HCT116 (cell line): Measurements from ENCODE around the gene RUFY2. TPM values are rescaled to one million over a fixed set of nuclear protein-coding genes. Genes with fewer than 3 reads are reported as not detected.

Experiments
- ATAC-seq: fragments of 200-7000 bp; cut with Tn5 transposase; 2 replicates; pipeline ENCODE4 v1.9.1; 2020; ENCODE audit warnings: mild to moderate bottlenecking, moderate library complexity
- BruUV-seq: library from RNA; stranded (reverse); fragments of 400-500 nt; replicated peaks from 2 replicates; lab custom pipeline; 2021; lab: Mats Ljungman, UMichigan
- CTCF ChIA-PET: fragments of 300-600 bp; sonication (Branson Sonifier 250); formaldehyde crosslinking; loops from one replicate; lab custom pipeline; 2021; ENCODE audit warnings: antibody characterized with exemption; lab: Charles Lee
- POLR2A ChIA-PET: fragments of 300-600, 350-600 bp; sonication (Branson Sonifier 250); formaldehyde crosslinking; loops from one replicate; lab custom pipeline; 2021; ENCODE audit warnings: antibody characterized with exemption; lab: Charles Lee
- RAD21 ChIA-PET, 2 experiments: fragments of 300-600 bp; sonication (Branson Sonifier 250); formaldehyde crosslinking; loops; one replicate each; lab custom pipeline; 2023; ENCODE audit warnings: low total read pairs in 2 of 2; ENCODE audit not compliant: uncharacterized antibody in 2 of 2, unreplicated experiment in 2 of 2, low non-redundant PET in 1 of 2; lab: Charles Lee
- DNase-seq: peaks from one replicate; pipeline ENCODE4 v3.0.0-alpha.2; 2010; ENCODE audit warnings: low read depth, low spot score
- H2AFZ ChIP-seq: fragments of 200-600 bp; shearing (Covaris generic), sonication (generic); 2 replicates; pipeline ENCODE4 v1.6.1; 2017; ENCODE audit warnings: low read depth, mixed run types, mixed read lengths, antibody characterized with exemption, low read length; ENCODE audit not compliant: poor library complexity, severe bottlenecking
- H3K27ac ChIP-seq: 2 replicates; pipeline ENCODE4 v1.5.1; 2012; ENCODE audit warnings: low read depth, low read length
- H3K27me3 ChIP-seq: fragments of 200-600 bp; sonication (generic); 2 replicates; pipeline ENCODE4 v1.6.1; 2016; ENCODE audit warnings: mixed run types, low read length, mixed read lengths; ENCODE audit not compliant: insufficient read depth
- H3K36me3 ChIP-seq, 2 experiments: fragments of 200-500 bp in 1 of 2; fragments of 200-600 bp in 1 of 2; sonication (Bioruptor generic) in 1 of 2; sonication (generic) in 1 of 2; 2 replicates each; pipeline versions ENCODE4 v1.5.1 to v1.6.1; 2014 to 2016; ENCODE audit warnings: low read length in 2 of 2, inconsistent platforms in 1 of 2, mixed read lengths in 1 of 2, mixed run types in 1 of 2; ENCODE audit not compliant: insufficient read depth in 2 of 2, control insufficient read depth in 1 of 2
- H3K4me1 ChIP-seq, 2 experiments: fragments of 200-600 bp in 1 of 2; sonication (generic) in 1 of 2; 2 replicates each; pipeline versions ENCODE4 v1.5.1 to v1.6.1; 2012 to 2017; ENCODE audit warnings: low read length in 2 of 2, inconsistent platforms in 1 of 2, mild to moderate bottlenecking in 1 of 2, mixed read lengths in 1 of 2, mixed run types in 1 of 2, moderate library complexity in 1 of 2; ENCODE audit not compliant: insufficient read depth in 2 of 2, control insufficient read depth in 1 of 2
- H3K4me2 ChIP-seq: fragments of 200-600 bp; sonication (generic); 2 replicates; pipeline ENCODE4 v1.6.1; 2017; ENCODE audit warnings: mixed run types, low read length, mixed read lengths
- H3K4me3 ChIP-seq, 2 experiments: fragments of 200-600 bp in 1 of 2; sonication (generic) in 1 of 2; replicated peaks in 1 of 2; 2 replicates each; pipeline ENCODE4 v1.5.1; 2011 to 2016; ENCODE audit warnings: low read length in 2 of 2, control low read depth in 1 of 2, low read depth in 1 of 2, mild to moderate bottlenecking in 1 of 2, mixed read lengths in 1 of 2, mixed run types in 1 of 2
- H3K79me2 ChIP-seq: fragments of 200-600 bp; sonication (generic); 2 replicates; pipeline ENCODE4 v1.6.1; 2017; ENCODE audit warnings: mild to moderate bottlenecking, mixed run types, low read length, moderate library complexity, mixed read lengths; ENCODE audit not compliant: insufficient read depth
- H3K9ac ChIP-seq: fragments of 200-600 bp; sonication (generic); 2 replicates; pipeline ENCODE4 v1.6.1; 2016; ENCODE audit warnings: low read length, mixed read lengths
- H3K9me2 ChIP-seq: fragments of 200-600 bp; sonication (generic), shearing (Covaris generic); 2 replicates; pipeline ENCODE4 v1.6.1; 2017; ENCODE audit warnings: mixed run types, mild to moderate bottlenecking, moderate library complexity; ENCODE audit not compliant: insufficient read depth
- H3K9me3 ChIP-seq, 2 experiments: fragments of 200-500 bp in 1 of 2; fragments of 200-600 bp in 1 of 2; sonication (Bioruptor generic) in 1 of 2; sonication (generic) in 1 of 2; 2 replicates each; pipeline ENCODE4 v1.6.1; 2014 to 2017; ENCODE audit warnings: low read length in 2 of 2, mixed read lengths in 2 of 2, inconsistent platforms in 1 of 2, low read depth in 1 of 2, mild to moderate bottlenecking in 1 of 2, mixed run types in 1 of 2, moderate library complexity in 1 of 2; ENCODE audit not compliant: control insufficient read depth in 1 of 2, insufficient read depth in 1 of 2
- H4K20me1 ChIP-seq: fragments of 200-600 bp; sonication (generic), shearing (Covaris generic); 2 replicates; pipeline ENCODE4 v1.6.1; 2017; ENCODE audit warnings: mixed run types, mild to moderate bottlenecking, moderate library complexity; ENCODE audit not compliant: insufficient read depth
- ATF3 ChIP-seq: IDR thresholded peaks from 2 replicates; pipeline ENCODE4 v1.6.1; 2012
- CBX3 ChIP-seq: IDR thresholded peaks from 2 replicates; pipeline ENCODE4 v1.6.1; 2012; ENCODE audit warnings: low read depth
- CEBPB ChIP-seq: IDR thresholded peaks from 2 replicates; pipeline ENCODE4 v1.6.1; 2012; ENCODE audit warnings: low read depth
- CTCF ChIP-seq, 3 experiments: fragments of 200-600 bp in 1 of 3; sonication (generic) in 1 of 3; IDR thresholded peaks in 2 of 3; conservative IDR thresholded peaks in 1 of 3; 2 replicates each; pipeline ENCODE4 v1.5.1; 2012 to 2017; ENCODE audit warnings: low read depth in 2 of 3, low read length in 2 of 3, antibody characterized with exemption in 1 of 3, borderline replicate concordance in 1 of 3, control low read depth in 1 of 3, mild to moderate bottlenecking in 1 of 3, mixed read lengths in 1 of 3, mixed run types in 1 of 3, moderate library complexity in 1 of 3; ENCODE audit not compliant: insufficient read depth in 1 of 3
- EGR1 ChIP-seq: IDR thresholded peaks from 2 replicates; pipeline ENCODE4 v1.6.1; 2012; ENCODE audit warnings: low read depth
- ELF1 ChIP-seq: IDR thresholded peaks from 2 replicates; pipeline ENCODE4 v1.6.1; 2012; ENCODE audit warnings: low read depth, borderline replicate concordance
- EZH2 ChIP-seq: fragments of 200-600 bp; sonication (generic); IDR thresholded peaks from 2 replicates; pipeline ENCODE4 v1.6.1; 2017; ENCODE audit warnings: antibody characterized with exemption, mixed run types
- EZH2phosphoT487 ChIP-seq: fragments of 200-600 bp; IDR thresholded peaks from 2 replicates; pipeline ENCODE4 v1.6.1; 2018; ENCODE audit warnings: antibody characterized with exemption, borderline replicate concordance
- FOSL1 ChIP-seq: IDR thresholded peaks from 2 replicates; pipeline ENCODE4 v1.6.1; 2012; ENCODE audit warnings: low read depth
- MAX ChIP-seq: IDR thresholded peaks from 2 replicates; pipeline ENCODE4 v1.6.1; 2012
- POLR2AphosphoS5 ChIP-seq: IDR thresholded peaks from 2 replicates; pipeline ENCODE4 v1.6.1; 2011; ENCODE audit warnings: mild to moderate bottlenecking, low read depth, low read length, moderate library complexity
- SP1 ChIP-seq: IDR thresholded peaks from 2 replicates; pipeline ENCODE4 v1.6.1; 2012; ENCODE audit warnings: low read depth
- SRF ChIP-seq: IDR thresholded peaks from 2 replicates; pipeline ENCODE4 v1.6.1; 2012; ENCODE audit warnings: low read depth
- TCF7L2 ChIP-seq: IDR thresholded peaks from 2 replicates; pipeline ENCODE4 v1.7.0; 2011; ENCODE audit warnings: borderline replicate concordance, inconsistent platforms; ENCODE audit not compliant: insufficient read depth, insufficient read length; ENCODE audit errors: extremely low read depth
- YY1 ChIP-seq: IDR thresholded peaks from 2 replicates; pipeline ENCODE4 v1.6.1; 2011; ENCODE audit warnings: low read length, low read depth, moderate library complexity, mild to moderate bottlenecking; ENCODE audit not compliant: insufficient replicate concordance; ENCODE audit errors: extremely low read depth
- ZBTB33 ChIP-seq: IDR thresholded peaks from 2 replicates; pipeline ENCODE4 v1.6.1; 2011; ENCODE audit warnings: mild to moderate bottlenecking, low read length, moderate library complexity; ENCODE audit not compliant: insufficient replicate concordance; ENCODE audit errors: extremely low read depth
- ZFX ChIP-seq: fragments of 450-650 bp; IDR thresholded peaks from 2 replicates; pipeline ENCODE4 v1.6.1; 2017
- ZNF274 ChIP-seq: fragments of 200-500 bp; sonication (Bioruptor generic); IDR thresholded peaks from 2 replicates; pipeline ENCODE4 v1.6.1; 2014; ENCODE audit warnings: mild to moderate bottlenecking, low read depth, low read length, inconsistent platforms
- intact Hi-C: fragments of 100-400 bp; cut with micrococcal nuclease; formaldehyde crosslinking; loops from 2 replicates; pipeline ENCODE4 v1.10.0; 2022
- total RNA-seq: library from RNA; stranded (reverse); gene quantifications from one replicate; pipeline ENCODE4 v1.2.1, GENCODE V29; 2021; ENCODE audit not compliant: unreplicated experiment

RUFY2 gene
- total RNA-seq, 1 experiment from 2014 or later = 13.0 TPM

- ATAC-seq (peak; percentile 54), DNase-seq (no peak)
- POLR2A ChIA-PET = interaction anchor here (1.0 kb wide), 1 partner anchor 514 kb away, joined by 3 read pairs; no protein-coding TSS in a partner anchor
- BruUV-seq = no TSS peak
- H3K4me3 ChIP-seq = no peak overlapping the region
- CTCF ChIA-PET = interaction anchor here (0.7 to 4.9 kb wide), 11 partner anchors 71 to 605 kb away, joined by 3 to 69 read pairs (median 5); no protein-coding TSS in a partner anchor
- no peak for TF ChIP-seq ELF1
- no peak for TF ChIP-seq YY1
- no peak for TF ChIP-seq EGR1
- TF ChIP-seq ATF3 = no peak
- no peak for TF ChIP-seq EZH2
- no peak for TF ChIP-seq SP1
- TF ChIP-seq CBX3 = no peak
- no peak for TF ChIP-seq CEBPB
- TF ChIP-seq TCF7L2 = no peak
- TF ChIP-seq ZNF274 = no peak
- TF ChIP-seq FOSL1 = no peak
- no peak for TF ChIP-seq EZH2phosphoT487
- no peak for TF ChIP-seq ZFX
- no peak for TF ChIP-seq MAX
- no peak for TF ChIP-seq CTCF (IDR thresholded peaks at IDR 0.05 in 2 of 3, conservative IDR thresholded peaks at IDR 0.05 in 1 of 3; ENCODE audit: borderline replicate concordance in 1 of 3, insufficient read depth in 1 of 3, low read depth in 2 of 3, low read length in 2 of 3)
- TF ChIP-seq POLR2AphosphoS5 = no peak
- no peak for TF ChIP-seq SRF
- TF ChIP-seq ZBTB33 = no peak
- H4K20me1 ChIP-seq = no peaks in the 10 kb centered on the region
- H3K9ac ChIP-seq = no peak overlapping the region
- intact Hi-C loops = loop anchor here (1.0 to 5.0 kb wide), 4 partner anchors 90 to 514 kb away; no protein-coding TSS in a partner anchor
- H3K27ac ChIP-seq = no peak overlapping the region
- H3K4me2 ChIP-seq = no peak overlapping the region
- H3K36me3 ChIP-seq = no peaks in the 10 kb centered on the region
- no peaks in the 10 kb centered on the region for H3K9me2 ChIP-seq
- no peaks in the 10 kb centered on the region for H3K79me2 ChIP-seq
- H3K9me3 ChIP-seq = no peaks in the 10 kb centered on the region
- H2AFZ ChIP-seq = peak overlapping the region; percentile 83
- no peaks in the 10 kb centered on the region for H3K4me1 ChIP-seq
- H3K27me3 ChIP-seq = no peaks in the 10 kb centered on the region
- RAD21 ChIA-PET = interaction anchor here (1.3 to 1.6 kb wide), 5 partner anchors 74 to 514 kb away, joined by 3 to 12 read pairs (median 6); no protein-coding TSS in a partner anchor
These were observed 104.6 kb downstream of the RUFY2 start for GRCh38 chr10:68302503-68302823.
